Measurements from ENCODE around the gene ACSL6.
A peak's percentile ranks its signal among the peaks of the same experiment; 100 is the strongest.

ACSL6 gene

GRCh38 chr5:132044207-132044606 lies 32.7 kb upstream of the ACSL6 start:
- DNase-seq: no peak

DNA sequence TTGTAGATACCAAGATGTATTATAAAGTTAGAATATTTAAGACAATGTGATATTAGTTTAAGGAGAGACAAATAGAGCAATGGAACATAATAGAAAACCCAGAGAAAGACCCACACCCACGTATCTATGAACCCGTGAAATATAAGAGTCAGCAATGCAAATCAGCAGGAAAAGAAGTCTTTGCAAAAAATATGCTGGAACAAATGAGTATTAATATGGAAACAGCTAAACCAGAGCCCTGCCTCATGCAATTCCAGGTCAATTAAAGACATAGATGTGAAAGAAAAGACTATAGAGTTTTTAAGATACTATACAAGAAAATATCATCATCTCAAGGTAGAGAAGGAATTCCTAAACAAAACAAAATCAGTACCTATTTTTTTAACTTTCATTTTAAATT lies 25.9 kb upstream of the ACSL6 start:
- DNase-seq: no peak

GRCh38 chr5:132033122-132033521 lies 21.7 kb upstream of the ACSL6 start:
- no peak for DNase-seq

GRCh38 chr5:132032196-132032595 lies 20.7 kb upstream of the ACSL6 start:
- DNase-seq: no peak

DNA sequence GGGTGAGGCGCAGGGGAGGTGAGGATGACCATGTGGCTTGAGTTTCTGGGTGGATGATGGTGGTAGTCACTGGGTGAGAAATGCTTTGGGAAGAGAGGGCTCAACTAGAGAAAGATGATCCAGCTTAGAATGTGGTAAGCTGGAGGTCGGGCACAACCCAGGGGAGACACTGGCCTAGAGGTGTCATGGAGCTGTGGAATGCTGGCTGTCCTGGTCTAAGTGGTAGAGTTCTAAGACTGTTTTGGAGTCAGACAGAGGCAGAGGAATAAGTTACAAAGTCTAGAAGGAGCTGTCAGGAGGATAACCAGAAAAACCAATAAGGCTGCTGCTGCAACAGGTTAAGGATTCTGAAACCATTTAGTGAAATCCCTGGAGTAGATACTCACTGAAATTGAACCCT lies 19.2 kb upstream of the ACSL6 start:
- no peak for DNase-seq

- no peak for DNase-seq
Observed at GRCh38 chr5:132029609-132030330, 18.3 kb upstream of the ACSL6 start.

- no peak for DNase-seq
Observed at GRCh38 chr5:132027027-132027426, 15.6 kb upstream of the ACSL6 start.

GRCh38 chr5:132026516-132027008 lies 15.1 kb upstream of the ACSL6 start:
- DNase-seq: no peak

DNA sequence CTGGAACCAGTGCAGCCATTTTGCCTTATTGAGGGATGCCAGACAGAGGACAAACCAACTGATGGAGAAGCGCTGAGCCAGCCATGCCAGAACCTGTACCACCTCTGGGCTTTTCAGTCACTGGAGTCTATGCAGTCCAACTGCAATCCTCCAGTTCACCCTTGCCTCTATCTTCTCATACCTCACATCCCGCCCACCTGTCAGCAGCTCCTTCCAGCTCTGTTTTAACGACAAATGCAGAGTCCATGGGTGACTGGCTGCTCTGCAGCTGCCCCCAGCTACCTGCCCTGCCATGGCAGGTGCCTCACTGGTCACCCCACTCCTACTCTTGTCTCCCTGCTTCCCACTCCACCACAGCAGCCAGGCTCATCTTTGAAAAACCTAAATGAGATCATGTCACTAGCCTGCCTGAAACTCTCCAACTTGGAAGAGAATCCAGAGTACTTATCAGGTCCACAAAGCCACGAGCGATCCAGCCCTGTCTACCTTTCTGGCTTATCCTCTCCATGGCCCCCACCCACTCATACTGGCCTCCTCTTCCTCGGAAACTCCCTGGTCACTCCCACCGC lies 14.0 kb upstream of the ACSL6 start:
- DNase-seq: no peak

- DNase-seq: no peak
Observed at GRCh38 chr5:132024789-132025402, 13.4 kb upstream of the ACSL6 start.

DNA sequence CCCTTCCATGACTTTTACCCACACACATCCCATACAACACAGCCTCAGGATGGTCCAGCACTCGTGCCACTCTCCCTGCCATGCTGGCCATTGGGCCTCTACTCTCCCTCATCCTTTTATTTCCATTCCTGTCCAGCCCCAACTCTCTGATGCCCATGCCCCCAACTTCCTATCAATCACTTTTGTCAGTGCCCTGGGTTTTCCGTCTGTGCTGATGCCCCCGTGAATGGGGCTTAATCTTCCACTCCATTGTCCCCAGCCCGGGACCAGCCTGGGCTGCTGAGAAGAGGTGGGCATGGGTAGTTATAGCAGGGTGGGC lies 12.6 kb upstream of the ACSL6 start:
- no peak for DNase-seq

GRCh38 chr5:132023258-132024116 lies 12.0 kb upstream of the ACSL6 start:
- DNase-seq: no peak

DNA sequence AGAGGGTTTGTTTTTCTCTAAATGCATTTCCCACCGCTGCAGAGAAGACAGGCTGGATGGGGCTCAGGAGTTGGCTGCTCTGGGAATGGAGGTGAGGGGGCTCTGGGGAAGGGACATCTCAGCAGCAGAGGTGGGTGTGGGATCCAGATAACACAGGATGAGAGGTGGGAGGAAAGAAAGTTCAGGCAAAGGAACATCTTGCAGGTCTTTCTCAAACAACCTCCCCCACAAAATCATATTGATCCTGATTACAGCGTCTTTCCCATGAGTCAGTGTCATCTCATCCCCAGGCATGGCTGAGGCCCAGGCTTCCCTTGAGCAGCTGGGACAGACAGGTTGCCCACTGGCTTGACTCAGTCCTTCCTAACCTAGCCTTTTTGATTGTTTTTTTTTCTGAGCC lies 11.3 kb upstream of the ACSL6 start:
- no peak for DNase-seq

DNA sequence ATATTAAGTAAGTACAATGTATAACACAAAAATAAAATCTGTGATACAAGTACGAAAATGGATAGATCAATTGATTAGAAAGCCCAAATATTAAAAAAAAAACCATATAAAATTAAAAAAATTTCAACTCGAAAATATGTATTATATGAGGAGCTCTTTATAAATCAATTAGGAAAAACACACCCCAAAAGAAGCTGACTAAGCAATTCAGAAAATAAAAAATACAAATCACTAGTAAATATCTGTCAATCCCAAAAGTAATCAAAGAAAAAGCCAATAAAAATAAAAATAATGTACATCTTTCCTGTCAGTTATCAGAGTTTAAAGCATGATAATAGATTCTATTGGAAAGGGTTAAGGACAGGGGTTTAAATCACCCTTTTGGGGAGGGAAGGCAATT lies 10.2 kb upstream of the ACSL6 start:
- DNase-seq: no peak

DNA sequence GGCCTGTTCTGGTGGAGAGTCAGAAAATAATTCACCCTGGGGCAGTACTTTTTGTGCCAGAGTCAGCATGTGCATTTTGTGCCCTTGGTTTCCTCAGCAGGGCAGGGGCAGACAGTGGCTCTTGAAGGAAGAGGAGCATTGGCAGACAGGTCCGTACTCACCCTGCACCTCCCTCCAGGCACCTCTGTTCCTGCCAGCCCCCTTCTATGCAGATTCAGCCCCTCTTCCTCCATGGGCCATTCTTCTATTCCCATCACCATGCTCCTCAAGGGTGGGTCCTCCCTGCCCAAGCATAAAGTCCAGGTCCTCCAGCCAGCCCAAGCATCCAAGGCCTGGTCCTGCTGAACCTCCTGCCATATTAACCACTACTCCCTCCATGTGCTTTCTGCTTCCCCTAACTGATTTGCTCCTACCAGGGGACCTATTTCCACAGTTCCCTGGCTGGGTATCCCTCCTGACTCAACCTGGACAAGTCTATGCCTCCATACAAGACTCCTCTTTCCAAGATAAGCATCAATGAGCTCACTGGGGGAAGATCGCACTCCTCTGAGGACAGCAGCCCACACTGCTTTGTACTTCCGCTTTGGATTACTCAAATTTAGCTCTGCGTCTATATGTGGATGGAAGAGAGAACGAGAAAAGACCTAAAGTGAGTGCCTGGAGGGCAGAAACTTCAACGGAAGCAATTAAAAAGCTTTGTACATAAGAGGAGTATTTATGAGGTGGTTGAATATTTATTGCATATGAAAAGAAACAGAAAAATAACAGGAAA lies 9.3 kb upstream of the ACSL6 start:
- no peak for DNase-seq

GRCh38 chr5:132019857-132020555 lies 8.5 kb upstream of the ACSL6 start:
- no peak for DNase-seq

GRCh38 chr5:132019337-132019736 lies 7.9 kb upstream of the ACSL6 start:
- DNase-seq: no peak

DNA sequence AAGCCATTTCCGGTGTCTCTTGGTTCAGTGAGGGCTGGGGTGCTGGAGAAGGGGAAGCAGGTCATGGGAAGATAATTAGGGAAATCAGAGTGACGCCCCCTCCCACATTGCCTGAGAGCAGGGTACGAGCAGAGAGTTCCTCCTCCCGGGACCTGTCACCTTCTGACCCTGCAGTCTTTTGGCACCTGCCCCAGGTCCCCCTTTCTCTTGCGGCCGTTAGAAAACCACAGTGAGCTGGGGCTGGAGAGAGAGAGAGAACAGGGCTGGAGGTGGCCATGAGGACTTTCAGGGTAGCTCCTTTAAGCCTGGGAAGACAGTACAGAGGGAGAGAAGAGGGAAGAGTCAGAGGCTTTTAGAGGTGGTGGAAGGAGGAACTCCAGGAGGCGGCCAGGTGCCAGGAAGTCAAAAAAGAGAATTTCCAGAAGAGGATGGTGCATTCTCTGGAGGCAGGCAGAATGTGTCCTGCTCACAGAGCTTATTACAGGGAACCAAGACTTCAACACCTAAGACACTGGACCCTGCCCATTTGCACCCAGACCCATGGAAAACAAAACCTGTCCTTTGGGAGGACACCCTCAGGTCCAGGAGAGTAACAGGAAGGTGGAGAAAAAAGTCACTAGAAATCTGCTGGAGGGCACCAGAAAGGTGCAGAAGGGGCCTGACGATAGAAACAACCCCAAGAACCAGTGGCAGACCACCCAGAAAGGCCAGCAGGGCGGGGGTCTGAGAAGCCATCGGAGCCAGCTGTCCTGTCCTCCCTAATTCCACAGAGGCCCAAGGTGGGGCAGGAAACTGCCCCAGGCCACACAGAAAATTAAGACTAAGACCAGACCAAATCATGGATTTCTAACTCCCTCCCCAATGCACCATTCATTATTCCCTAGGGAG lies 6.5 kb upstream of the ACSL6 start:
- DNase-seq: no peak

GRCh38 chr5:132017316-132017715 lies 5.9 kb upstream of the ACSL6 start:
- DNase-seq: peak; percentile 15

DNA sequence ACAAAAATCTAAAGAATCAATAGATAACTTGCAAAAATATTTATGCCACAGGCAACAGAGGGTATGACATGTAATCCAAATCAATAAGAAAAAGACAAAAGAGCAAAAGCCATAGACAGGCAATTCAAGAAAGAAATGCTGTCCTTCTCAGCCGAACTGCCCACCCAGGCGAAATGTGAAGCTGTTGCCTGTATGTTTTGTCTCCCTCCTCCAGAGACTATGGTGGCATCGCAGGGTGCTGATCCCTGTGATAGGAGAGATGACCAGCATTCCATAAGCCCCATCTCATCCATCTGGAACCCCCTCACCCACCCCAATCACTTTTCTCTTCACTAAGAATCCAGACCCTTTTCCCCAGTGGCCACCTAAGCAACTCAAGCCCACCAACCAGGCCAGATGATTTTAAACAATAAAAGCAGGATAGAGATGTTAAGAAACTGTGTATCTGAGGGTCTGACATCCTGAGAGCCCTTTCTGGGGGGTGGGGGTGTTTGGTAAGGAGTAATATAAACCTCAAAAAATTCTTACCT lies 5.3 kb upstream of the ACSL6 start:
- no peak for DNase-seq

GRCh38 chr5:132013711-132014110 lies 2.3 kb upstream of the ACSL6 start:
- DNase-seq: no peak

All from NCI-H1694 treated with DMSO at 0.1 percent for 48 hours (cell line).